NCI-H128 (cell line): ENCODE data around the gene HOXD4.

Experiments used
- DNase-seq: peaks from one replicate; lab custom pipeline; 2025; ENCODE audit not compliant: unreplicated experiment; lab: John Stamatoyannopoulos, UW

HOXD4 gene

GRCh38 chr2:176187899-176188773, 36.8 kb downstream of the HOXD4 start, which contains the start of gene HOXD1:
TSS of gene HOXD1 (plus strand) at chr2:176188668. CDS start at chr2:176188802, 134 bp downstream.
- peak; percentile 34 for DNase-seq

DNA sequence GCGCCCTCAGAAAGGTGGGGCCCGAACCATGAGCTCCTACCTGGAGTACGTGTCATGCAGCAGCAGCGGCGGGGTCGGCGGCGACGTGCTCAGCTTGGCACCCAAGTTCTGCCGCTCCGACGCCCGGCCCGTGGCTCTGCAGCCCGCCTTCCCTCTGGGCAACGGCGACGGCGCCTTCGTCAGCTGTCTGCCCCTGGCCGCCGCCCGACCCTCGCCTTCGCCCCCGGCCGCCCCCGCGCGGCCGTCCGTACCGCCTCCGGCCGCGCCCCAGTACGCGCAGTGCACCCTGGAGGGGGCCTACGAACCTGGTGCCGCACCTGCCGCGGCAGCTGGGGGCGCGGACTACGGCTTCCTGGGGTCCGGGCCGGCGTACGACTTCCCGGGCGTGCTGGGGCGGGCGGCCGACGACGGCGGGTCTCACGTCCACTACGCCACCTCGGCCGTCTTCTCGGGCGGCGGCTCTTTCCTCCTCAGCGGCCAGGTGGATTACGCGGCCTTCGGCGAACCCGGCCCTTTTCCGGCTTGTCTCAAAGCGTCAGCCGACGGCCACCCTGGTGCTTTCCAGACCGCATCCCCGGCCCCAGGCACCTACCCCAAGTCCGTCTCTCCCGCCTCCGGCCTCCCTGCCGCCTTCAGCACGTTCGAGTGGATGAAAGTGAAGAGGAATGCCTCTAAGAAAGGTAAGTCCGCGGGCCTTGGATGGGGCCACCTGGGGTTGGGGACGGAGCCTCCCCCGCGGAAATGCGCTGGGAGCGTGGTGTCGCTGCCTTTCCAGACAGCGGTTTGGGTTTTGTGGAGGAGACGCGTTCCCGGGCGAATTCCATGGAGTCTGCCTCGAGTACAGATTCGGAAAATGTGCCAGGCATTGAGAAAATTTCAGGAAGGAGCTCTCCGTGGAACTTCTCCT, 37.7 kb downstream of the HOXD4 start:
- no peak for DNase-seq

- no peak for DNase-seq
Observed at GRCh38 chr2:176189681-176190641, 38.6 kb downstream of the HOXD4 start.

DNA sequence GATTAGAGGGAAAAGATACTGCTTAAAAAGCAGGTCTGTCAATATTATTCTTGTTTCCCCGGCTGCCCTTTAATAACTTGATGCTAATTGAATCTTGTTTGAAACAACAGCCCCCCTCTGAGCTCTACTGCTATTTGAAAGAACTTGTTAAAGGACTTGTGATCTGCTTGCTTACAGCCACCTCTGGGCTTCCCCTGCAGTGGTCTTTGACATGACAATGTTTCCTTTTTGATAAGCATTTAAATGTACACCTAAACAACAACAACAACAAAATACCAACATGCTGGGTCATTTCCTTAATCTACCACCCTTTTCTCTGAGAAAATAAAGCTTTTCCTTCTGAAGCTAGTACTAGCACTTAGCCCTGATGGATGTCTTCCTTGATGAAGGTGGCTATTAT, 41.0 kb downstream of the HOXD4 start:
- DNase-seq, result no peak

- DNase-seq, result no peak
Observed at GRCh38 chr2:176193048-176193447, 41.7 kb downstream of the HOXD4 start.

DNA sequence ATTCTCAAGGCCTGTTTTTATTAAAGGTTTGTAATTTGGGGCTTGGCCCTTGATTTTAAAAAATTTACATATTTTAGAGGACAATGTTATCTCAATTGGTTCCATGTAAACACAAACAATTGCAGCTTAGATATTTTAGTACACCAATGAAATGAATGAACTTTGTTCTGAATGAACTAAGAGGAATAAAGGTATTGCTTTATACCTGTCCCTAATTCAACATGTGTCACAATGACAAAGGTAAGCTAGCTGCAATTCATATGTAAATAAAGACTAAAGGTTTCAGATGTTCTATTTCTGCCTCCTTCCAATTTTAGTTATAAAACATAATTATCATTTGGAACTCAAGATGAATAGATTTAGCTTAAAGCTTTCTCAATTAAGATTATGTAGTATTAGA, 48.6 kb downstream of the HOXD4 start:
- no peak for DNase-seq

DNA sequence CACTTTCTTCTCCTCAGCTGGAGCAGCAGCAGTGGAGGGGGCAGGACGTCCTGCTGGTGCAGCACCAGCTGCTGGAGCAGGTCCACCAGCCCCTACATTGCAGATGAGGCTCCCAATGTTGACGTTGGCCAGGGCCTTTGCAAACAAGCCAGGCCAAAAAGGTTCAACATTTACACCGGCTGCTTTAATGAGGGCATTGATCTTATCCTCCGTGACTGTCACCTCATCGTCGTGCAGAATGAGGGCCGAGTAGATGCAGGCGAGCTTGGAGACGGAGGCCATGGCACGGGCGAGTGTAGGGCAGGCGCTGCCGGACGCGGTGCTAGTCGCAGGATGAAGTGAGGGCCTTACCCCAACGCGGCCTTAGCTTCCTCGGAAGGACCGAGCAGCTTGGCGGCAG, 49.6 kb downstream of the HOXD4 start:
- no peak for DNase-seq

DNA sequence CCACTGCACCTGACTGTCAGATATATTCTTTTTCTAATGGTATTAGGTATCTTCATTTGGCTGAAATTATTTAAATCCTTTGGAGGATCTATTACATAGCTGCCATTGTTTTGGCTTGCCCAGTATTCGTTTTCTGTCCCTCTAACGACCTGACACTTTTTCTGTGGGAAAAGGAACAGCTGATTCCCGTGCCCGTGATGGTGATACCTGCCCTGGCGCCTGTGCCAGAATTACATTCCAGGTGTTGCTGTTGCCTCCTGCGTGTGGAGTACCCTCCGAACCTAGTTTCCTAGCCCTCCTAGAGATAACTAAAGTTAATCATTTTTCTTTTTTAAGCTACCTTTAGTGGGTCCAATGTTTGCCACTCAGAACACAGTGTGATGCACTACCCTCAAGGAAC, 51.1 kb downstream of the HOXD4 start:
- no peak for DNase-seq
